Liver (tissue), 9 donors: Measurements from ENCODE around the gene IKBKE. TPM values are rescaled to one million over a fixed set of nuclear protein-coding genes. Genes with fewer than 3 reads are reported as not detected.

Experiments
- DNase-seq: peaks from one replicate; pipeline ENCODE4 v3.0.0-alpha.2; 2017; ENCODE audit warnings: low spot score
- H3K27ac ChIP-seq, 2 donors: one replicate each; pipeline ENCODE4 v1.7.0; 2013; ENCODE audit warnings: inconsistent platforms in 2 of 2, low read length in 2 of 2, control low read depth in 1 of 2, low read depth in 1 of 2, mild to moderate bottlenecking in 1 of 2
- H3K27me3 ChIP-seq, 4 donors: one replicate each; pipeline versions ENCODE4 v1.6.1 to v1.7.0; 2013; ENCODE audit warnings: low read length in 3 of 4, inconsistent platforms in 1 of 4, mild to moderate bottlenecking in 1 of 4, moderate library complexity in 1 of 4; ENCODE audit not compliant: control insufficient read depth in 4 of 4, insufficient read depth in 4 of 4
- H3K36me3 ChIP-seq, 4 donors: one replicate each; pipeline versions ENCODE4 v1.6.1 to v1.7.0; 2013; ENCODE audit warnings: low read length in 3 of 4, mild to moderate bottlenecking in 3 of 4, low read depth in 1 of 4, moderate library complexity in 1 of 4; ENCODE audit not compliant: control insufficient read depth in 4 of 4, insufficient read depth in 3 of 4
- H3K4me1 ChIP-seq, 4 donors: one replicate each; pipeline versions ENCODE4 v1.6.1 to v1.7.0; 2013; ENCODE audit warnings: low read length in 3 of 4, mild to moderate bottlenecking in 3 of 4, moderate library complexity in 1 of 4; ENCODE audit not compliant: control insufficient read depth in 4 of 4, insufficient read depth in 4 of 4
- H3K4me3 ChIP-seq, 3 donors: one replicate each; pipeline versions ENCODE4 v1.6.1 to v1.7.0; 2013; ENCODE audit warnings: low read length in 3 of 3, control low read depth in 1 of 3, low read depth in 1 of 3, mild to moderate bottlenecking in 1 of 3
- H3K9ac ChIP-seq, 2 donors: one replicate each; pipeline ENCODE4 v1.7.0; 2013; ENCODE audit warnings: low read length in 2 of 2, mild to moderate bottlenecking in 2 of 2, moderate library complexity in 2 of 2, control low read depth in 1 of 2, low read depth in 1 of 2
- H3K9me3 ChIP-seq, 4 donors: one replicate each; pipeline versions ENCODE4 v1.6.1 to v1.7.0; 2013; ENCODE audit warnings: low read length in 3 of 4; ENCODE audit not compliant: control insufficient read depth in 4 of 4
- ATF3 ChIP-seq: IDR thresholded peaks from 2 replicates; pipeline ENCODE4 v1.6.1; 2016; ENCODE audit warnings: antibody characterized with exemption
- CTCF ChIP-seq: fragments of 150-350 bp; IDR thresholded peaks from 2 replicates; pipeline ENCODE4 v1.5.1; 2017; ENCODE audit warnings: improper control_type of control experiment, low read depth, low read length; ENCODE audit not compliant: missing input control
- EGR1 ChIP-seq, 2 donors: IDR thresholded peaks; 2 replicates each; pipeline ENCODE4 v1.6.1; 2016 to 2018; ENCODE audit warnings: antibody characterized with exemption in 2 of 2, low read depth in 2 of 2
- FOXA1 ChIP-seq: IDR thresholded peaks from 2 replicates; pipeline ENCODE4 v1.6.1; 2016; ENCODE audit warnings: antibody characterized with exemption
- FOXA2 ChIP-seq: IDR thresholded peaks from 2 replicates; pipeline ENCODE4 v1.6.1; 2016; ENCODE audit warnings: antibody characterized with exemption
- GABPA ChIP-seq, 2 donors: IDR thresholded peaks in 1 of 2; conservative IDR thresholded peaks in 1 of 2; 2 replicates each; pipeline ENCODE4 v1.6.1; 2016; ENCODE audit warnings: antibody characterized with exemption in 2 of 2, mild to moderate bottlenecking in 1 of 2, moderate library complexity in 1 of 2
- HNF4A ChIP-seq, 2 donors: conservative IDR thresholded peaks; 2 replicates each; pipeline ENCODE4 v1.6.1; 2016; ENCODE audit warnings: antibody characterized with exemption in 2 of 2, mild to moderate bottlenecking in 2 of 2
- HNF4G ChIP-seq: IDR thresholded peaks from 2 replicates; pipeline ENCODE4 v1.6.1; 2016; ENCODE audit warnings: antibody characterized with exemption
- JUND ChIP-seq, 2 donors: IDR thresholded peaks; 2 replicates each; pipeline ENCODE4 v1.6.1; 2016; ENCODE audit warnings: antibody characterized with exemption in 2 of 2
- MAX ChIP-seq: IDR thresholded peaks from 2 replicates; pipeline ENCODE4 v1.6.1; 2016; ENCODE audit warnings: antibody characterized with exemption
- RAD21 ChIP-seq, 2 donors: IDR thresholded peaks; 2 replicates each; pipeline ENCODE4 v1.6.1; 2016; ENCODE audit warnings: antibody characterized with exemption in 2 of 2, mild to moderate bottlenecking in 2 of 2
- REST ChIP-seq: IDR thresholded peaks from 2 replicates; pipeline ENCODE4 v1.6.1; 2016; ENCODE audit warnings: antibody characterized with exemption, mild to moderate bottlenecking
- TAF1 ChIP-seq: conservative IDR thresholded peaks from 2 replicates; pipeline ENCODE4 v1.6.1; 2016; ENCODE audit warnings: antibody characterized with exemption, mild to moderate bottlenecking
- YY1 ChIP-seq: IDR thresholded peaks from 2 replicates; pipeline ENCODE4 v1.6.1; 2016; ENCODE audit warnings: antibody characterized with exemption, mild to moderate bottlenecking
- ZBTB33 ChIP-seq: IDR thresholded peaks from 2 replicates; pipeline ENCODE4 v1.6.1; 2016; ENCODE audit warnings: antibody characterized with exemption
- WGBS: extraction: QIAGEN DNeasy Blood & Tissue Kit; methylation state at CpG from one replicate; pipeline ENCODE4 v1.1.7; 2013; 5-methylcytosine and 5-hydroxymethylcytosine counted together
- polyA plus RNA-seq, 2 donors: library from polyadenylated mRNA; stranded (reverse) in 1 of 2; unstranded in 1 of 2; fragments of 200-250 nt in 1 of 2; fragments of >200 nt in 1 of 2; fragmentation: Nextera tagmentation in 1 of 2; extraction: Ambion mirVana in 1 of 2; gene quantifications; one replicate each; pipeline versions ENCODE4 v1.2.1 to v1.2.3, GENCODE V29; 2013 to 2015
- total RNA-seq, 2 donors: library from RNA; depleted of rRNA; stranded (reverse); fragments of >200 nt; gene quantifications; one replicate each; pipeline ENCODE4 v1.2.3, GENCODE V29; 2014
- donor health status: healthy.
- donor health status: healthy.
- donor health status: healthy.
- donor health status: healthy.
- donor health status: healthy.

Gene IKBKE
- total and polyA plus RNA-seq, 4 donors = 0.81 to 3.9 (median 1.5) TPM

GRCh38 chr1:206477581-206478380, 7.5 kb downstream of the IKBKE start:
- Histone ChIP-seq H3K4me3 (no peak overlapping the region), H3K36me3 (peaks cover 0 to 4% (median 0%) of the 10 kb centered on the region in 4 donors)
- 90% methylated on average over 21 of the region's 21 CpGs for WGBS

More at GRCh38 chr1:206477581-206478380, 7.5 kb downstream of the IKBKE start:
- H3K27ac ChIP-seq = no peak overlapping the region
- TF ChIP-seq GABPA (IDR thresholded peaks at IDR 0.05 in 1 of 2, conservative IDR thresholded peaks at IDR 0.05 in 1 of 2) (no peak), HNF4A (conservative IDR thresholded peaks at IDR 0.05) (no peak), JUND (IDR thresholded peaks at IDR 0.05) (no peak), YY1 (no peak), MAX (no peak), RAD21 (IDR thresholded peaks at IDR 0.05) (no peak), HNF4G (no peak), ZBTB33 (no peak), EGR1 (IDR thresholded peaks at IDR 0.05; ENCODE audit: low read depth in 2 of 2) (no peak), ATF3 (no peak), REST (no peak), TAF1 (no peak), CTCF (no peak), FOXA1 (no peak), FOXA2 (no peak)
- no peak overlapping the region for H3K9ac ChIP-seq
- DNase-seq = no peak
- peaks cover 0 to 3% (median 0%) of the 10 kb centered on the region in 4 donors for H3K4me1 ChIP-seq
- no peaks in the 10 kb centered on the region for H3K9me3 ChIP-seq
- H3K27me3 ChIP-seq = no peaks in the 10 kb centered on the region
